ENCODE results near the gene WNT5B. TPM values are rescaled to one million over a fixed set of nuclear protein-coding genes. Genes with fewer than 3 reads are reported as not detected.
A peak's percentile ranks its signal among the peaks of the same experiment; 100 is the strongest.

Gene WNT5B
- total and polyA plus RNA-seq, 2 donors (not counting 1 experiment from before 2014, with no cell fraction given): 0.33 to 0.57 TPM

DNA sequence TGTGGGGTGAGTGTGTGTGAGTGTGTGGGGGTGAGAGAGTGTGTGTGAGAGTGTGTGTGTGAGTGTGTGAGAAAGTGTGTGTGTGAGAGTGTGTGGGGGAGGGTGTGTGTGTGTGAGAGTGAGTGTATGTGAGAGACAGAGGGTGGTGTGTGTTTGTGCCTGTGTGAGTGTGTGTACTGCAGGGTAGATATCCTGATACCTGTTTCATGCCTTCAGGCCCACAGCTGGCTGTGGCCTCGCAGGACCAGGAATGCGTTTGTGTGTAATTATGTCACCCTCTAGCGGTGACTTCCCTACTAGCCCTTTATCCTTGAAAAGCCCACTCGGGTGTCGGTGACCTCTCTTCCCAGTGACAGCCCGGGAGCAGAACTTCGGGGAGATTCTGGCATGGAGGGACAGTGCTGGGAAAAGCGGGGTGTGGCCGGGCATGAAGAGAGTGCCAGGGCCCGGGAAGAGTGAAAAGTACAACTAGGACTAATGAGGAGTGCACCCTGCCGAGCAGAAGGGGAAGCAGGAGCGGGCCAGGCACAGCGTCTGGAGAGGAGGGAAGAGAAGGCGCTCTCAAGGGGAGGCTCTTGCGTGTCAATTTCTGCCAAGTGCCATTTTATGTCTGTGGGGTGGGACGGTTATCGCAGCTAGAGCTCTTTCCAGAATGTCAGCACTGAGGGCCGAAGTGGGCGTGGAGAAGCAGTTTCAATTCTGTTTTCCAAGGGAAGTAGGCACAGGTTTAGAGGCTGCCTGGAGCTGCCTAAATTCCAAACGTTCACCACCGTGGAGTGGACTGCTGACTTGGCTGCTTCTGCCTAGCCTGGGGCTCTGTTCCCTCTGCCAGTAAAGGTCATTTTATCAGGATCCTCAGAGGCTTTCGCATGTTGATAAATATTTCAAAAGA is 23.7 kb upstream of the WNT5B start:
- DNase-seq: peak; percentile 83
- CTCF ChIA-PET: interaction anchor here (0.6 to 2.5 kb wide), 16 partner anchors 11 to 794 kb away, joined by 3 to 73 read pairs (median 6); partner anchors contain the start of genes FBXL14 and RAD52
- Mint-ChIP-seq H3K27ac (peak overlapping the region; percentile 66), H3K4me3 (peak overlapping the region; percentile 97), H3K9me3 (ENCODE audit: insufficient read depth) (no peaks in the 10 kb centered on the region), H3K27me3 (peaks cover 3% of the 10 kb centered on the region), H3K4me1 (peaks cover 29% of the 10 kb centered on the region)
- Histone ChIP-seq H3K4me2 (replicated peaks; ENCODE audit: low read depth, low read length, poor library complexity, severe bottlenecking) (peak overlapping the region; percentile 89), H3K27me3 (replicated peaks in 1 of 4; ENCODE audit: control extremely low read depth in 1 of 4, control insufficient read depth in 3 of 4, insufficient read depth in 4 of 4, low read length in 3 of 4) (no peaks in the 10 kb centered on the region), H3K4me1 (ENCODE audit: control insufficient read depth in 2 of 2, insufficient read depth in 2 of 2, low read length in 2 of 2) (peaks cover 11 to 27% of the 10 kb centered on the region in 2 donors), H2AFZ (ENCODE audit: insufficient read depth, low read depth, low read length, poor library complexity, severe bottlenecking) (peak overlapping the region; percentile 83), H3K4me3 (ENCODE audit: control extremely low read depth in 1 of 5, extremely low read depth in 1 of 5, insufficient read depth in 1 of 5, low read depth in 2 of 5, low read length in 4 of 5) (peak overlapping the region; percentile 37 to 63 (median 44)), H3K9ac (ENCODE audit: low read length) (peak overlapping the region; percentile 70), H3K27ac (ENCODE audit: low read length in 2 of 2) (no peak overlapping the region), H3K79me2 (ENCODE audit: control insufficient read depth, insufficient read depth, low read length) (peaks cover 4% of the 10 kb centered on the region), H3K36me3 (replicated peaks in 1 of 2; ENCODE audit: control extremely low read depth in 1 of 2, control insufficient read depth in 1 of 2, extremely low read depth in 1 of 2, insufficient read depth in 2 of 2, low read length in 1 of 2) (no peaks in the 10 kb centered on the region), H3K9me3 (ENCODE audit: control extremely low read depth in 1 of 3, control insufficient read depth in 2 of 3, insufficient read depth in 1 of 3, low read length in 2 of 3) (no peaks in the 10 kb centered on the region), H4K20me1 (ENCODE audit: control insufficient read depth, insufficient read depth, low read length, poor library complexity, severe bottlenecking) (no peaks in the 10 kb centered on the region)
- POLR2A ChIA-PET: interaction anchor here (1.0 to 1.5 kb wide), 2 partner anchors 22 to 487 kb away, joined by 4 to 6 read pairs; no protein-coding TSS in a partner anchor
- peak; percentile 61 for ATAC-seq (ENCODE audit: low read depth)
- intact Hi-C loops (cut with micrococcal nuclease): loop anchor here (1.0 to 5.0 kb wide), 3 partner anchors 22 to 487 kb away; no protein-coding TSS in a partner anchor
- WGBS (ENCODE audit: insufficient coverage): 2% methylated on average over 17 of the region's 22 CpGs
- TF ChIP-seq EZH2 (IDR thresholded peaks at IDR 0.05; ENCODE audit: borderline replicate concordance, insufficient read depth, low read depth, low read length, poor library complexity, severe bottlenecking): no peak
- TF ChIP-seq, protein P1, sequence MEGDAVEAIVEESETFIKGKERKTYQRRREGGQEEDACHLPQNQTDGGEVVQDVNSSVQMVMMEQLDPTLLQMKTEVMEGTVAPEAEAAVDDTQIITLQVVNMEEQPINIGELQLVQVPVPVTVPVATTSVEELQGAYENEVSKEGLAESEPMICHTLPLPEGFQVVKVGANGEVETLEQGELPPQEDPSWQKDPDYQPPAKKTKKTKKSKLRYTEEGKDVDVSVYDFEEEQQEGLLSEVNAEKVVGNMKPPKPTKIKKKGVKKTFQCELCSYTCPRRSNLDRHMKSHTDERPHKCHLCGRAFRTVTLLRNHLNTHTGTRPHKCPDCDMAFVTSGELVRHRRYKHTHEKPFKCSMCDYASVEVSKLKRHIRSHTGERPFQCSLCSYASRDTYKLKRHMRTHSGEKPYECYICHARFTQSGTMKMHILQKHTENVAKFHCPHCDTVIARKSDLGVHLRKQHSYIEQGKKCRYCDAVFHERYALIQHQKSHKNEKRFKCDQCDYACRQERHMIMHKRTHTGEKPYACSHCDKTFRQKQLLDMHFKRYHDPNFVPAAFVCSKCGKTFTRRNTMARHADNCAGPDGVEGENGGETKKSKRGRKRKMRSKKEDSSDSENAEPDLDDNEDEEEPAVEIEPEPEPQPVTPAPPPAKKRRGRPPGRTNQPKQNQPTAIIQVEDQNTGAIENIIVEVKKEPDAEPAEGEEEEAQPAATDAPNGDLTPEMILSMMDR (IDR thresholded peaks at IDR 0.05): peak; percentile 72
